ENCODE results near the gene SNTG2. TPM values are rescaled to one million over a fixed set of nuclear protein-coding genes. Genes with fewer than 3 reads are reported as not detected.

Gene SNTG2
- total RNA-seq, 2 donors from 2014 or later, result 2.0 to 5.0 TPM

- no peak for DNase-seq (ENCODE audit: low spot score)
- H3K9me3 ChIP-seq, result no peaks in the 10 kb centered on the region
- H3K27me3 ChIP-seq (replicated peaks; ENCODE audit: insufficient read depth), result no peaks in the 10 kb centered on the region
- H3K27ac ChIP-seq, result no peak overlapping the region
- WGBS, result 91% methylated on average over 6 of the region's 6 CpGs
- no peaks in the 10 kb centered on the region for H3K36me3 ChIP-seq
- no peaks in the 10 kb centered on the region for H3K4me1 ChIP-seq (replicated peaks)
- intact Hi-C loops (cut with DNase I), result no loop called here
- H3K4me3 ChIP-seq, result no peak overlapping the region
- TF ChIP-seq POLR2A (IDR thresholded peaks at IDR 0.05), result no peak
These were observed 363.6 kb downstream of the SNTG2 start for GRCh38 chr2:1314254-1314653.

DNA sequence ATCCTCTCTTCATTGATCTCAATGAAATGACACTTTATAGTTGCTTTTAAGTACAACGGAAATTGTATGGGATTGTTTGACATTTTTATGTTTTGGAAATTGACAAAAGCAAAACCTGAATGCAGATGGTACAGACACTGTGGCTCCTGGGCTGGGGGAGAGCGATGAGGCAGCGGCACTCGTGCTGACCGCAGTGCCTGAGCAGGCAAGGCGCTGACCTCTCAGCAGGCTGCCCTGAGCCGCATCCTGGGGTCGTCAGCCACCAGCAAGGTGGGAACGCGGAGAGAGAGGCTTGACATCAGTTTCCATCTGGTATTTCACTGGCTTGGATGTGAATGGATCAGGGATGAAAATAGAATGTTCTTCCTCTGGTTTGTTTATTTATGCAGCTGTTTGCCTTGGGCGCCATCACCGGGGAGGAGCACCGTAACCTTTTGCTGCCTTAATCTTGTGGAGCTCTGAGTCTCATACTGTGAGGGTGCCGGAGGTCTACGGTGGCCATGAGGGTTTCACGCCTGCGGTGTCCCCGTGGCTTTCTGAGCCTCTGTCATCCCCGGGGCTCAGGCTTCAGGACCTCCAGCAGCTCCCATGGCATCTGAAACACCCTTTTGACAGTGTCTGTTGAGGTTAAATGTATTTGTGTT lies 367.8 kb downstream of the SNTG2 start:
- Histone ChIP-seq H3K4me1 (replicated peaks) (no peaks in the 10 kb centered on the region), H3K36me3 (no peaks in the 10 kb centered on the region), H3K4me3 (no peak overlapping the region), H3K9me3 (no peaks in the 10 kb centered on the region), H3K27ac (no peak overlapping the region), H3K27me3 (replicated peaks; ENCODE audit: insufficient read depth) (no peaks in the 10 kb centered on the region)
- intact Hi-C loops (cut with DNase I), result no loop called here
- TF ChIP-seq POLR2AphosphoS5 (IDR thresholded peaks at IDR 0.05) (no peak), POLR2A (IDR thresholded peaks at IDR 0.05) (no peak)
- TF ChIP-seq, protein P1, sequence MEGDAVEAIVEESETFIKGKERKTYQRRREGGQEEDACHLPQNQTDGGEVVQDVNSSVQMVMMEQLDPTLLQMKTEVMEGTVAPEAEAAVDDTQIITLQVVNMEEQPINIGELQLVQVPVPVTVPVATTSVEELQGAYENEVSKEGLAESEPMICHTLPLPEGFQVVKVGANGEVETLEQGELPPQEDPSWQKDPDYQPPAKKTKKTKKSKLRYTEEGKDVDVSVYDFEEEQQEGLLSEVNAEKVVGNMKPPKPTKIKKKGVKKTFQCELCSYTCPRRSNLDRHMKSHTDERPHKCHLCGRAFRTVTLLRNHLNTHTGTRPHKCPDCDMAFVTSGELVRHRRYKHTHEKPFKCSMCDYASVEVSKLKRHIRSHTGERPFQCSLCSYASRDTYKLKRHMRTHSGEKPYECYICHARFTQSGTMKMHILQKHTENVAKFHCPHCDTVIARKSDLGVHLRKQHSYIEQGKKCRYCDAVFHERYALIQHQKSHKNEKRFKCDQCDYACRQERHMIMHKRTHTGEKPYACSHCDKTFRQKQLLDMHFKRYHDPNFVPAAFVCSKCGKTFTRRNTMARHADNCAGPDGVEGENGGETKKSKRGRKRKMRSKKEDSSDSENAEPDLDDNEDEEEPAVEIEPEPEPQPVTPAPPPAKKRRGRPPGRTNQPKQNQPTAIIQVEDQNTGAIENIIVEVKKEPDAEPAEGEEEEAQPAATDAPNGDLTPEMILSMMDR (IDR thresholded peaks at IDR 0.05), result no peak
- DNase-seq (ENCODE audit: low spot score), result no peak
- 51% methylated on average over 19 of the region's 19 CpGs for WGBS

DNA sequence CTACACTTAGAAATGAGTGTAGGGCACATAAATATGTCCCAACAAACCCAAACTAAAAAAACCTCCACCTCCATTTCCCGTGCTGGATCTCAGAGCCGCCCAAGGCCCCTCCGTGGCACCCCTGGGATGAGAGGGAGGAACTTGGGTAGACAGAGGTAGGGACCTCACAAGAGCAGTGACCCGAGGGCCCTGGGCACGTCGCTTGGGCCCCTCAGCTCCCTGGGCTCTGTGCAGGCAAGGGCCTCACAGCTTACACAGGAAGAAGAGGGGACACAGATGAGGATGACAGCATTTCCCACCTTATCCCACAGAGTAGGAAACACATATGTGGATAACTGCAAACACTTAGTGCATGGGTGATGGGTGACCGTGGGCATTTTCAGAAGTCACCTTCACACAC lies 368.7 kb downstream of the SNTG2 start:
- 91% methylated on average over 7 of the region's 7 CpGs for WGBS

DNA sequence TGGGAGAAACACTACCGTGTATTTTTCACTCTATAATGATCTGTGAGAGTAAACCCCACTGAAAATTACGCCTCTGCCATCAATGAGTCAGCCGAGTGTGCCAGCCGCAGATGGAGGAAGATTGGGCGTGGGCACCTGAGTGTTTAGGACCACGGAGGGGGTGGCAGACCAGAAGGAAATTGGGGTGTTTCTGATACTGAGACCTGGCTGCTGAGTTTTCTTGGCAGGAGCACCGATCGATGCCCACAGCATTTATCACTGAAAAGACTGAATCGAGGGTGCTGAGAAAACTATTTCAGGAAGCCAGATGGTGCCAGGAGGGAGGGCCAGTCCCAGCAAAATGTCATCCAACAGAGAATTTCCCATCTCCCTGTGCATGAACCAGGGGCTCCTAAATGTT lies 370.7 kb downstream of the SNTG2 start:
- Histone ChIP-seq H3K27ac (no peak overlapping the region), H3K27me3 (replicated peaks; ENCODE audit: insufficient read depth) (no peaks in the 10 kb centered on the region), H3K4me3 (no peak overlapping the region), H3K9me3 (no peaks in the 10 kb centered on the region), H3K4me1 (replicated peaks) (no peaks in the 10 kb centered on the region), H3K36me3 (no peaks in the 10 kb centered on the region)
- intact Hi-C loops (cut with DNase I), result no loop called here
- DNase-seq (ENCODE audit: low spot score), result no peak
- WGBS, result 77% methylated on average over 9 of the region's 9 CpGs
- TF ChIP-seq, protein P1 (IDR thresholded peaks at IDR 0.05), result no peak
- TF ChIP-seq POLR2A (IDR thresholded peaks at IDR 0.05) (no peak), POLR2AphosphoS5 (IDR thresholded peaks at IDR 0.05) (no peak)

More for the DNA sequence above, 368.7 kb downstream of the SNTG2 start:
- Histone ChIP-seq H3K4me1 (replicated peaks) (no peaks in the 10 kb centered on the region), H3K9me3 (no peaks in the 10 kb centered on the region), H3K27me3 (replicated peaks; ENCODE audit: insufficient read depth) (no peaks in the 10 kb centered on the region), H3K4me3 (no peak overlapping the region), H3K36me3 (no peaks in the 10 kb centered on the region), H3K27ac (no peak overlapping the region)
- TF ChIP-seq POLR2A (IDR thresholded peaks at IDR 0.05) (no peak), POLR2AphosphoS5 (IDR thresholded peaks at IDR 0.05) (no peak)
- TF ChIP-seq, protein P1 (IDR thresholded peaks at IDR 0.05), result no peak
- DNase-seq (ENCODE audit: low spot score), result no peak
- intact Hi-C loops (cut with DNase I), result no loop called here

DNA sequence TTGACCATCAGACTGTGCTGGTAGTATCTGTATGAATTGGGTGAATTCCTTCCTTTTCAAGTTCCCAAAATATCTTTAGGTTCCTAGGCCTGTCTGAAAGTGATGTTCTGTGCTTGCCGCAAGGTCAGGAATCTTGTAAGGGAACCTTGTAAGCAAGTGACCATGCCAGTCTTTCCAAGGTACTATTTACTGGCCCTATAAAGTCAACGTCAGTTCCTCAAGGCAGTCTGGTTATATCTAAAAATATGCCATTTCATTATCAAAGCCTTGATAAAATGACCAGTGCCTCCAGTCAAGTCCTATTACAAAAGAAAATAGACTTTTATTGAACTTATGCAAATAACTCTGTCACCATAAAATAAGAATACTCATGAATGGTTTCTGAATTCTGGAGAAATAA lies 374.2 kb downstream of the SNTG2 start:
- H3K27me3 ChIP-seq (replicated peaks; ENCODE audit: insufficient read depth), result no peaks in the 10 kb centered on the region
- no peaks in the 10 kb centered on the region for H3K4me1 ChIP-seq (replicated peaks)
- TF ChIP-seq POLR2AphosphoS5 (IDR thresholded peaks at IDR 0.05) (no peak), POLR2A (IDR thresholded peaks at IDR 0.05) (no peak)
- TF ChIP-seq, protein P1 (IDR thresholded peaks at IDR 0.05), result no peak
- H3K4me3 ChIP-seq, result no peak overlapping the region
- no peak overlapping the region for H3K27ac ChIP-seq
- H3K36me3 ChIP-seq, result no peaks in the 10 kb centered on the region
- H3K9me3 ChIP-seq, result no peaks in the 10 kb centered on the region
- no peak for DNase-seq (ENCODE audit: low spot score)
- intact Hi-C loops (cut with DNase I), result no loop called here
- WGBS, result 66% methylated on average over 2 of the region's 2 CpGs

Data from prostate gland (tissue), 2 donors.